Frontal cortex (tissue), 4 donors: ENCODE data around the gene PDE9A. TPM values are rescaled to one million over a fixed set of nuclear protein-coding genes. Genes with fewer than 3 reads are reported as not detected.

Experiments used
- DNase-seq, 2 donors: peaks; one replicate each; pipeline ENCODE4 v3.0.0; 2012; ENCODE audit warnings: low spot score in 2 of 2
- FAIRE-seq: peaks from 2 replicates; lab custom pipeline; 2012; peaks lifted over from hg19 to GRCh38; lab: Jason Lieb, UNC
- total RNA-seq: library from RNA; depleted of rRNA; stranded (reverse); fragments of >200 nt; gene quantifications from one replicate; pipeline ENCODE4 v1.2.3, GENCODE V29; 2014
- donor health status: control.
- donor health status: control.
- donor health status: control.

Gene PDE9A
- total RNA-seq, 1 donor from 2014 or later = 13.0 TPM

DNA sequence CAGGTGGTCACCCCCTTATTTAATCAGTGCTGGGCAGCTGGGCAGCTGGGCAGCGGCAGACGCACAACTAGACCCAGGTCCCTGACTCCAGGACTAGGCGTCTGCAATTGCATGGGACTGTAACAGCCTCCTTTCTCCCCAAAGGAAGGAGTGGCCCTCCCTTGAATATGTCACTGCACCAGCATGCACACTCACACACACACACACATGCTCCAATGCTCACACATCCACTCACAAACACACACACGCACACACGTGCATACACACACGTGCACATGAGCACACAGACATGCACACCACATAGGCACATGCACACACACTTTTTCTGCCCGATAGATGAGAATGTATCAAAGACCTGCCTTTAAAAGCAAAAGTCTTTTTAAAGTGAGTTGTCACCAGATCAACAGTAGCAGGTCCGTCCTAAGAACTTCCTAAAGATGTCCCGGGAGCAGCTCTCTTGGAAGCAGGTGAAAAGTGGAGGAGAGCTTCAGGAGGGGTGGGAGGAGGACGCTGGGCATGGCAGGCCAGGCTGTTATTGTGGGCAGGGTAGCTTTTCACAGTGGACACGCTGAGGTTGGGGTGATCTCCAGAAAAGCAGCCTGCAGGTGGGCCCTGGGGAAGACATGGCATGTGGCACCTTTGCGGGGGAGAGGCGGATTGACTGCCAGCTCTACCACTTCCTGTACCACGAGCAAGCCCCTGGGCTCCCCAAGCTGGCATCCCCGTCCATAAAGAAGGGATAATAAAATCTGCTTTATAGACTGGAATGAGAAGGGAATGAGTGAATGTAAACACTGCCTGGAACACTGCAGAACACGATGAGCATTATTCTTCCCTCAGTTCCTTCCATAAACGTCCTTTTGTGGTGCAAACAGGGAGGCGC is 1.7 kb downstream of the PDE9A start:
- FAIRE-seq (no peak), DNase-seq (no peak)

GRCh38 chr21:42655796-42656770 is 2.7 kb downstream of the PDE9A start:
- no peak for FAIRE-seq
- DNase-seq = no peak

DNA sequence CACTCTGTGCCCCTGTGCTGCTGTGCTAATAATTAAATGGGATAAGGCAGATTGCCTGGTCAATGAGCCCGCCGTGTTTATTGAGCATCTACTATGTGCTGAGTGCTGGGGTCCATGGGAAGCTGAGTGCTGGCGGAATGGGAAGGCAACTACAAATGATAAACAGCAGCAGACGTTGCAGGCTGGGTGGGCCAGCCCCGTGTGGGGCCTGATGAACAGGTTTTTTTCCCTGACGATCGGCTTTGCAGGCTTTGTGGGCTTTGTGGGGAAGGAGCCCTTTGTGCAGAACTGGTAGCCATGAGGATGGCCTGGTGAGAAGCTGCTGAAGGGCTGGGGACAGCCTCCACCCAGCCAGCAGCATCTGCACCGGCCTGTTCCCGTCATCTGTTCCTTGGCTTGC is 3.5 kb downstream of the PDE9A start:
- DNase-seq (no peak), FAIRE-seq (no peak)

GRCh38 chr21:42657676-42658319 is 4.4 kb downstream of the PDE9A start:
- no peak for DNase-seq
- FAIRE-seq = no peak

- FAIRE-seq = no peak
Measured at GRCh38 chr21:42658320-42659105, 5.1 kb downstream of the PDE9A start.

GRCh38 chr21:42659416-42660117 is 6.1 kb downstream of the PDE9A start:
- FAIRE-seq (no peak), DNase-seq (no peak)

More at GRCh38 chr21:42658320-42659105, 5.1 kb downstream of the PDE9A start:
- DNase-seq = no peak

GRCh38 chr21:42660118-42660470 is 6.7 kb downstream of the PDE9A start:
- DNase-seq = no peak
- no peak for FAIRE-seq

- FAIRE-seq (no peak), DNase-seq (no peak)
Measured at GRCh38 chr21:42661688-42662429, 8.4 kb downstream of the PDE9A start.

DNA sequence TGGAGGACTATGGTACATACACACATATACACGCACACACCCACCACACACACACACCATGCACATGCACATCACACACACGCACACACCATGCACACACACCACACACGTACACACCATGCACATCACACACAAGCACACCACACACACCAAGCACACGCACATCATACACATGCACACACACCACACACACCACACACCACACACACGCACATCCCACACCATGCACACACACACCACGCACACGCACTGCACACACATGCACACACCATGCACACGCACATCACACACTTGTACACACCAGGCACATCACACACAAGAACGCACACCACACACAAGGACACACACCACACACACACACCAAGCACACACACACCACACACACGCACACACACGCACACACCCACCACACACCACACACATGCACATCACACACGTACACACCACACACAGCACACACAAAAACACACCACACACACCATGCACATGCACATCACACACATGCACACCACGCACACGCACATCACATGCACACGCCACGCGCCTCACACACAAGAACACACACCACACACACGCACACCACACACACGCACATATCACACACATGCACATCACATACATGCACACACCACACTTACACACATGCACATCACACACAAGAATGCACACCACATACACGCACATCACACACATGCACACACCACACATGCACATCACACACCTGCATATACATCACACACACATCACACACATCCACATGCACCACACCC is 9.2 kb downstream of the PDE9A start:
- DNase-seq = no peak
- no peak for FAIRE-seq

GRCh38 chr21:42663200-42663750 is 9.9 kb downstream of the PDE9A start:
- DNase-seq = no peak
- no peak for FAIRE-seq

DNA sequence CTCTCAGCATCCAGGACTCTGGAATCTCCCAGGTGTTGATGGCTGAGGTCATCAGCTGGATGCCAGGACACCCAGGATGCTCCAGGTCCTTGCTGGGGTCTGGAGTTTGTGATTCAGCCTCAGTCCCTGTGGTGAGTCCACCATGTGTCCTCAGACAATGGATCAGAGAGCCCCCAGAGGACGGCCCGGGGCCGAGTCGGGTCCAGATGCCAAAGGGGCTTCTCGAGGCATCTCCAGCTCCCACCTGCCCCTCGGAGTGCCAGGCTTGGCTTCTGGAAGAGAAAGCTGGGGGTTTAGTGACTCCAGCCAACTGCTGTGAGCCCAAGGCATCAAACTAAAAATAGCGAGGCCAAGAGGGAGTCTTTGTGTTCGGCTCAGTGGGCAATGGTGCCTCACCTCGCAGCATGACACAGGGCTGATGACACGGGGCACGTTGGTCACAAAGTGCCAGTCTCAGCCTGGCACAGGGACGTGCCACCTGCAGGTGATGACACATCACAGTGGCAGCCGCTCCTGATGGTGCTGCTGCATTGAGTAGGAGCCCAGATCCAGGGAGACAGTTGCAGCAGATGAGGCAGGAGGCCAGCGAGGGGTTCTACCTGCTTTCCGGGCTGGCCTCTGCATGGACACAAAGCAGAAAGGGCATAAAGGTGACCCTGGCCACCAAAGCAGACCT is 10.6 kb downstream of the PDE9A start:
- FAIRE-seq = no peak

GRCh38 chr21:42664614-42665013 is 11.2 kb downstream of the PDE9A start:
- FAIRE-seq (no peak), DNase-seq (no peak)

More for the DNA sequence above, 10.6 kb downstream of the PDE9A start:
- DNase-seq = no peak

DNA sequence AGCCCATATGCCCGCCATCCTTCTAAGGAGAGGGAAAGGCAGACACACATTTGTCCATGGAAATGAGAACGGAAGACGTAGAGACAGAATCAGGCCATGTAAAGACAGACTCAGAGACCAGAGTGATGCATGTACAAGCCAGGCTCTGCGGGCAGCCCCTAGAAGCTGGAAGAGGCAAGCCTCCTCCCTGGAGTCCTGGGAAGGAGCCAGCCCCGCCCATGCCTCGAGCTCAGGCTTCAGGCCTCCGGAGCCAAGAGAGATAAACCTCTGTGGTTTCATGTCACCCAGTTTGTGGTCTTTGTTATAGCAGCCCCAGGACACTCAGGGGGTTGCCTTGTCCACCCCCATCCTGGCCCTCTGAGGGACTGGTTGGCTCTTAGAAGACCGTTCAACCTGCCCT is 11.6 kb downstream of the PDE9A start:
- FAIRE-seq (no peak), DNase-seq (no peak)

- FAIRE-seq (no peak), DNase-seq (no peak)
Measured at GRCh38 chr21:42665484-42665883, 12.1 kb downstream of the PDE9A start.

DNA sequence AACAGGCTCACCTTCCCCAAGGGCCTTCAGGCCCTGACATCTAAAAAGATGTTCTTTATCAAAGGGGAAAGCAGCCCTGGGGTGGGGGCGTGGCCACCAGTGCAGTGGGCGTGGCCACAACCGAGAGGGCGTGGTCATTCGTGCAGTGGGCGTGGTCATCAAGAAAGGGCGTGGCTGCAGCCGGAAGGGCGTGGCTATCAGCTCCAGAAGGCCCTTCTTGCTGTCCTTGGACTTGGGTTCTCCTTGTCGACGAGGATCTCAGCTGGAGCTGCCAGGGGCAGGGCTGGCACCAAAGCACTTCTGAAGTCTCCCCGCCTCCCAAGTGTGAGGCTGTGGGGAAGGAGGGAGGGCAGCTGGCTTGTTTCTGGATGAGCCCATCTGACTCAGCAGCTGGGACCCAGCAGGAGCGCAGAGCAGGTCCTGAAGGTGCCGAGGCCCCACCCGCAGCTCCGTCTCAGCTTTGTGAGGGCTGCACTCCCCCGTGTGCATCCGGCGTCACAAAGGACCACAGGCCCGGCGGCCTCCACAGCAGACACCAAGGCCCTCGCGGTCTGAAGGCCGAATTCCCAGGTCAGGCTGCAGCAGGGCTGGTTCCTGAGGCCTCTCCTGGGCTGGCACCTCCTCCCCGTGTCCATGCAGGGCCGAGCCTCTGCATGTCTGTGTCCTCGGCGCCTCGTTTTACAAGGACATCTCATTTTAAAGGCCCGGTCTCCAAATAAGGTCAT is 12.8 kb downstream of the PDE9A start:
- no peak for FAIRE-seq
- DNase-seq = no peak

- peak; percentile 56 to 76 for DNase-seq
- no peak for FAIRE-seq
Measured at GRCh38 chr21:42666925-42667324, 13.5 kb downstream of the PDE9A start.
